Peyer's patch (tissue), 4 donors: ENCODE data around the gene ZFP1. TPM values are rescaled to one million over a fixed set of nuclear protein-coding genes. Genes with fewer than 3 reads are reported as not detected.
"Not testable (repeated sequence)": the region's sequence is repeated elsewhere in the genome, so short reads cannot be mapped to it uniquely, and the experiment has no call there.

Experiments used
- DNase-seq, 3 donors: peaks; one replicate each; pipeline ENCODE4 v3.0.0-alpha.2; 2017 to 2019
- H3K27ac ChIP-seq, 4 donors: fragments of 200-600 bp; sonication (generic); one replicate each; pipeline ENCODE4 v1.5.1; 2016 to 2019
- H3K27me3 ChIP-seq, 2 donors: fragments of 200-600 bp; sonication (generic); one replicate each; pipeline ENCODE4 v1.5.1; 2019
- H3K36me3 ChIP-seq, 3 donors: fragments of 200-600 bp; sonication (generic); one replicate each; pipeline ENCODE4 v1.5.1; 2016 to 2019
- H3K4me1 ChIP-seq, 4 donors: fragments of 200-600 bp; sonication (generic); one replicate each; pipeline ENCODE4 v1.5.1; 2016 to 2019
- H3K4me3 ChIP-seq, 4 donors: fragments of 200-600 bp; sonication (generic); 1 replicate in 3 of 4; 2 replicates in 1 of 4; pipeline ENCODE4 v1.5.1; 2016 to 2019; ENCODE audit warnings: mild to moderate bottlenecking in 1 of 4
- H3K9me3 ChIP-seq, 4 donors: fragments of 200-600 bp; sonication (generic); one replicate each; pipeline ENCODE4 v1.5.1; 2016 to 2019; ENCODE audit warnings: mild to moderate bottlenecking in 1 of 4
- CTCF ChIP-seq, 6 experiments: fragments of 450-650 bp in 4 of 6; fragments of 200-600 bp in 2 of 6; sonication (generic) in 1 of 6; IDR thresholded peaks; one replicate each; pipeline ENCODE4 v1.5.1; 2017 to 2019; ENCODE audit warnings: antibody characterized with exemption in 6 of 6, mild to moderate bottlenecking in 3 of 6, moderate library complexity in 1 of 6
- POLR2A ChIP-seq, 2 donors: fragments of 450-650 bp; IDR thresholded peaks; one replicate each; pipeline ENCODE4 v1.5.1; 2017; ENCODE audit warnings: antibody characterized with exemption in 2 of 2, mild to moderate bottlenecking in 2 of 2, moderate library complexity in 2 of 2
- total RNA-seq, 4 donors: library from RNA; depleted of rRNA; stranded (reverse); fragments of >200 nt; gene quantifications; one replicate each; pipeline ENCODE4 v1.1.0, GENCODE V29; 2016

Gene ZFP1
- total RNA-seq, 4 donors from 2014 or later: 2.6 to 6.1 (median 4.9) TPM

DNA sequence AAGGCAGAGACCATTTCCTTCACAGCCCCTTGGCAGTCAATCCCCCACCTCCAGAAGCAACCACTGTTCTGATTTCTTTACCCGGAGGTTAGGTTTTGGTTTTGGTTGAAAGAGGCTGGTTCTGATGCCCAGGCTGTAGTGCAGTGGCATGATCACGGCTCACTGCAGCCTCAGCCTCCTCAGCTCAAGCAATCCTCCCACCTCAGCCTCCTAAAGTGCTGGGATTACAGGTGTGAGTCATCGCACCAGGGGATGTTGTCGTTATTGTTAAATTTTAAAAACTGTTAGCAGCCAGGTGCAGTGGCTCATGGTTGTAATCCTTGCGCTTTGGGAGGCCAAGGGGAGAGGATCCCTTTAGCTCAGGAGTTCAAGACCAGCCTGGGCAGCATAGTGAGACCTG, 61.6 kb downstream of the ZFP1 start:
- no peak for DNase-seq
- Histone ChIP-seq H3K27ac (no peak overlapping the region), H3K36me3 (no peaks in the 10 kb centered on the region), H3K9me3 (no peaks in the 10 kb centered on the region), H3K4me1 (no peaks in the 10 kb centered on the region), H3K27me3 (no peaks in the 10 kb centered on the region), H3K4me3 (no peak overlapping the region)
- TF ChIP-seq CTCF (IDR thresholded peaks at IDR 0.05): no peak
- no peak for TF ChIP-seq POLR2A (IDR thresholded peaks at IDR 0.05)

GRCh38 chr16:75211286-75211685, 63.0 kb downstream of the ZFP1 start:
- H3K9me3 ChIP-seq, H3K27ac ChIP-seq, H3K36me3 ChIP-seq: not testable (repeated sequence)

GRCh38 chr16:75216127-75216526, 67.8 kb downstream of the ZFP1 start:
- H3K4me1 ChIP-seq: no peaks in the 10 kb centered on the region
- DNase-seq: no peak
- H3K27me3 ChIP-seq: no peaks in the 10 kb centered on the region
- no peaks in the 10 kb centered on the region for H3K9me3 ChIP-seq
- no peaks in the 10 kb centered on the region for H3K36me3 ChIP-seq
- H3K4me3 ChIP-seq: no peak overlapping the region
- no peak for TF ChIP-seq CTCF (IDR thresholded peaks at IDR 0.05)
- no peak for TF ChIP-seq POLR2A (IDR thresholded peaks at IDR 0.05)
- no peak overlapping the region for H3K27ac ChIP-seq

More at GRCh38 chr16:75211286-75211685, 63.0 kb downstream of the ZFP1 start:
- DNase-seq, H3K4me1 ChIP-seq, H3K4me3 ChIP-seq, H3K27me3 ChIP-seq: not testable (repeated sequence)

GRCh38 chr16:75216576-75216975, 68.3 kb downstream of the ZFP1 start:
- Histone ChIP-seq H3K9me3 (no peaks in the 10 kb centered on the region), H3K36me3 (no peaks in the 10 kb centered on the region), H3K27ac (no peak overlapping the region), H3K4me3 (no peak overlapping the region), H3K27me3 (no peaks in the 10 kb centered on the region), H3K4me1 (no peaks in the 10 kb centered on the region)
- no peak for TF ChIP-seq CTCF (IDR thresholded peaks at IDR 0.05)
- no peak for TF ChIP-seq POLR2A (IDR thresholded peaks at IDR 0.05)
- DNase-seq: no peak

DNA sequence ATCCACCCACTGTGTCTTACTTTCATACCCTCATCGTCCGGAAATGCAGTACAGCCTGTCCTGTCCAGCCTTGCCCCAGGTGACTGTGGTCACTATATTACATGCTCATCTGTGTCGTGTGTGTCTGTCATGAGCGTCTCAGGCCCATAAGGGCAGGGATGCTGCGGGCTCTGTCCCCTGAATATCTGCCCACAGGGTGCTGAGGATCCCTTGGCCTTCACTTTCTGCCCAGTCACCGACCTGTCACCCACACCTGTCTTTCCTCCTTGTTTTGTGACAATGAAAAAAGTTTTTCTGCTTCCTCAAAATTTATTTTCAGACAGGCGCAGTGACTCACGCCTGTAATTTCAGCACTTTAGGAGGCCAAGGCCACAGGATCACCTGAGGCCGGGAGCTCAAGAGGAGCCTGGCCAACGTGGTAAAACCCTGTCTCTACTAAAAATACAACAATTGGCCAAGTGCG, 69.1 kb downstream of the ZFP1 start:
- DNase-seq: no peak
- no peaks in the 10 kb centered on the region for H3K27me3 ChIP-seq
- H3K4me1 ChIP-seq: no peaks in the 10 kb centered on the region
- no peak overlapping the region for H3K4me3 ChIP-seq
- H3K9me3 ChIP-seq: no peaks in the 10 kb centered on the region
- no peaks in the 10 kb centered on the region for H3K36me3 ChIP-seq
- TF ChIP-seq CTCF (IDR thresholded peaks at IDR 0.05) (no peak), POLR2A (IDR thresholded peaks at IDR 0.05) (no peak)
- H3K27ac ChIP-seq: no peak overlapping the region

- Histone ChIP-seq H3K4me1 (no peaks in the 10 kb centered on the region), H3K9me3 (no peaks in the 10 kb centered on the region), H3K27ac (peak within 1 kb of the TSS in 1 of 4 donors; percentile 0), H3K27me3 (no peaks in the 10 kb centered on the region), H3K4me3 (no peak within 1 kb of the TSS), H3K36me3 (no peaks in the 10 kb centered on the region)
- no peak for TF ChIP-seq POLR2A (IDR thresholded peaks at IDR 0.05)
- DNase-seq: no peak
Measured at GRCh38 chr16:75218256-75219076, 70.1 kb downstream of the ZFP1 start, which contains the start of gene CTRB1. TSS of gene CTRB1 (plus strand) at chr16:75218988. CDS start at chr16:75219008, 20 bp downstream.
